Germinal center (tissue), 1 donor: ENCODE results near the gene AHRR.
"Not testable (repeated sequence)": the region's sequence is repeated elsewhere in the genome, so short reads cannot be mapped to it uniquely, and the experiment has no call there.

Experiments used
- DNase-seq: peaks from one replicate; pipeline ENCODE4 v3.0.0; 2012; ENCODE audit warnings: mixed read lengths, low spot score

AHRR gene

GRCh38 chr5:378301-378891, 56.9 kb downstream of the AHRR start:
- DNase-seq: no peak

- DNase-seq: no peak
Measured at GRCh38 chr5:378976-379742, 57.6 kb downstream of the AHRR start.

GRCh38 chr5:380701-381309, 59.3 kb downstream of the AHRR start:
- no peak for DNase-seq

GRCh38 chr5:383066-383465, 61.6 kb downstream of the AHRR start:
- DNase-seq: no peak

- DNase-seq: no peak
Measured at GRCh38 chr5:383621-384020, 62.1 kb downstream of the AHRR start.

GRCh38 chr5:384576-384975, 63.1 kb downstream of the AHRR start:
- DNase-seq: not testable (repeated sequence)

GRCh38 chr5:385321-385720, 63.8 kb downstream of the AHRR start:
- DNase-seq: no peak

GRCh38 chr5:386432-387341, 65.2 kb downstream of the AHRR start:
- DNase-seq: no peak

GRCh38 chr5:387491-388265, 66.2 kb downstream of the AHRR start:
- no peak for DNase-seq

GRCh38 chr5:388266-389196, 67.0 kb downstream of the AHRR start:
- no peak for DNase-seq

GRCh38 chr5:389197-389821, 67.8 kb downstream of the AHRR start:
- no peak for DNase-seq

GRCh38 chr5:389891-390622, 68.5 kb downstream of the AHRR start:
- DNase-seq: peak; percentile 1

GRCh38 chr5:390623-391491, 69.3 kb downstream of the AHRR start:
- DNase-seq: peak; percentile 1

- DNase-seq: peak; percentile 9
Measured at GRCh38 chr5:392431-392988, 71.0 kb downstream of the AHRR start.

GRCh38 chr5:393846-394275, 72.3 kb downstream of the AHRR start:
- peak; percentile 1 for DNase-seq

GRCh38 chr5:394671-395155, 73.2 kb downstream of the AHRR start:
- no peak for DNase-seq

- peak; percentile 2 for DNase-seq
Measured at GRCh38 chr5:395156-395920, 73.8 kb downstream of the AHRR start.
